Measurements from ENCODE around the gene RNF166.

Gene RNF166

DNA sequence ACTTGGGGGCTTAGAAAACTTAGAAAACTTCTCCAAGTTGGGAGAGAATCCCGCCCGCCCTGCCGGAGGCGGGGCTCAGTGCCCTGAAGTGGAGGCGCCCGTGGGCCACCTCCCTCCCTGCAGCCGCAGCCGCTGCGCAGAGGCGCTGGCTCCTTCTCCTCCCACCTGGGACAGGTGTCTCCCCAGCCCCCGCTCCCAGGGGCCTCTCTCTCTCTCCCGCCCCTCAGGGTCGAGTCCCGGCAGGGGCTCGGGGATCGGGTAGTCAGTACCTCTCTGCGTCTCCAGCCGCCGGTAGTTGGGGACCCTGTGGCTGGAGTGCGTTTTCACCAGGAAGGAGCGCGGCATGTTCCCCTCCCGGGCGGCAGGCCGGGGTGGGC, 20.2 kb downstream of the RNF166 start:
- DNase-seq = no peak
- H3K36me3 ChIP-seq = no peaks in the 10 kb centered on the region
- peaks cover 50% of the 10 kb centered on the region for H3K27me3 ChIP-seq
- H3K4me1 ChIP-seq = no peaks in the 10 kb centered on the region
- TF ChIP-seq, protein P1, sequence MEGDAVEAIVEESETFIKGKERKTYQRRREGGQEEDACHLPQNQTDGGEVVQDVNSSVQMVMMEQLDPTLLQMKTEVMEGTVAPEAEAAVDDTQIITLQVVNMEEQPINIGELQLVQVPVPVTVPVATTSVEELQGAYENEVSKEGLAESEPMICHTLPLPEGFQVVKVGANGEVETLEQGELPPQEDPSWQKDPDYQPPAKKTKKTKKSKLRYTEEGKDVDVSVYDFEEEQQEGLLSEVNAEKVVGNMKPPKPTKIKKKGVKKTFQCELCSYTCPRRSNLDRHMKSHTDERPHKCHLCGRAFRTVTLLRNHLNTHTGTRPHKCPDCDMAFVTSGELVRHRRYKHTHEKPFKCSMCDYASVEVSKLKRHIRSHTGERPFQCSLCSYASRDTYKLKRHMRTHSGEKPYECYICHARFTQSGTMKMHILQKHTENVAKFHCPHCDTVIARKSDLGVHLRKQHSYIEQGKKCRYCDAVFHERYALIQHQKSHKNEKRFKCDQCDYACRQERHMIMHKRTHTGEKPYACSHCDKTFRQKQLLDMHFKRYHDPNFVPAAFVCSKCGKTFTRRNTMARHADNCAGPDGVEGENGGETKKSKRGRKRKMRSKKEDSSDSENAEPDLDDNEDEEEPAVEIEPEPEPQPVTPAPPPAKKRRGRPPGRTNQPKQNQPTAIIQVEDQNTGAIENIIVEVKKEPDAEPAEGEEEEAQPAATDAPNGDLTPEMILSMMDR (IDR thresholded peaks at IDR 0.05; ENCODE audit: low read depth, low read length) = no peak
- peak overlapping the region; percentile 45 for H3K4me3 ChIP-seq (ENCODE audit: low read depth, low read length)
- H3K9me3 ChIP-seq = no peaks in the 10 kb centered on the region

DNA sequence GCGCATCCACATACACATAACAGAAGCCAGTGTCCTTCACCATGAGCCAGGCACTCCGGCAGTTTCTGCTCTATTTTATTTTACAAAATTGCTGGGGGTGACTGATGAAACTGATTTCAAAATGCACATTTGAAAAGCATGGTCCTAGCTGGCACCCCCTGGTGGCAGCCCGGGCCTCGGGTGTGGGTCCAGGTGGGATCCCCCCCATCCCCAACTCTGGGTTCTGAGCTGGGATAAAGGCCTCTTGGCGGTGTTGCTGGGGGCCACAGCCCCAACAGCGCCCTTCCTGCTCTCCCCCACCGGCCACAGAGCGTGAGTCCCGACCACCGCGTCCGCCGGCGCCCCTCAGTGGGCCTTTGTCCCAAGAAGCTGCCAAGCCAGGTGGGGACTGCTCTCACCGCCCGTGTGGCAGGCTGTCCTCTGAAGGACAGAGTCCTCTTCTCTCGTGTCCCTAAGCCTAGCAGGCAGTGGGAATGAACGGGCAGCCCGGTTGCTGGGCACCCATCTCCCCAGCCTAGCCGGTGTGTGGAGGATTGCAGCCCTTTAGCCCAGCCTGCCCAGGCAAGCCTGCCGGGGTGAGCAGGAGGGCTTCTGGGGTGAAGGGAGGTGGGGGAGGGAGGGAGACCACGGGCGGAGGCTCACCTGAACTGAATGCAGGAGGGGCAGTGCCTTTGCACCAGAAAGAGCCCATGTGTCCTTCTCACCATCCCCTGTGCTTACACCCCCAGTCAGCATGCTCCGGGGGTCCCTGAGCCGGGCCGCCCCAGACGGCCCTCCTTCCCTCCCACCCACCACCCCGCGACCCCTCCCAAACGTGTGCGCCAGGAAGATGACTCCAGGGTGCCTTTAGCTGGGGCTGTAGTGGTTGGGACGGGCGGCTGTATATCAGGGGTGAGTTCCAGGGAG, 20.8 kb downstream of the RNF166 start:
- TF ChIP-seq, protein P1 (IDR thresholded peaks at IDR 0.05; ENCODE audit: low read depth, low read length) = peak; percentile 53
- no peaks in the 10 kb centered on the region for H3K36me3 ChIP-seq
- H3K4me3 ChIP-seq (ENCODE audit: low read depth, low read length) = no peak overlapping the region; the same call in 1 of the 2 replicates
- DNase-seq = no peak
- peaks cover 56% of the 10 kb centered on the region for H3K27me3 ChIP-seq
- H3K9me3 ChIP-seq = no peaks in the 10 kb centered on the region
- H3K4me1 ChIP-seq = no peaks in the 10 kb centered on the region

DNA sequence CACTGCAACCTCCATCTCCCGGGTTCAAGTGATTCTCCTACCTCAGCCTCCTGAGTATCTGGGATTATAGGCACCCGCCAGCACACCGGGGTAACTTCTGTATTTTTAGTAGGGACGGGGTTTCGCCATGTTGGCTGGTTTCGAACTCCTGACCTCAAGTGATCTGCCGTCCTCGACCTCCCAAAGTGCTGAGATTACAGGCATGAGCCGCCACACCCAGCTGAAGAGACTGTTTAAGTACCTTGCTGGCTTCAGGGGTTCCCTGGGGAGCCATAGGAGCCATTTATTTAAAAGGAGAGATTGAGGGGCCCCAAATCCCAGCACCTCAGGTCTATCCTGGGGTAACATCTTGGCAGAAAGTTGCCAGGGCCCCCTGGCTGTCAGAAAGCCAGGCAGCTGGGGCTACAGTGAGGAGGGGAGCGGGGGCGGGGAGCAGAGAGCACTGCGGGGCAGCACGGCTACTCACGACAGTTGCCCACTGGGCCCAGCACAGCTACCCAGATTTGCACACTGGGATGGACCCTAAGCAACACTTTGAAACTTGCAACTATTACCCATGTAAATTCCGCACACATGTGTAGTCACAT, 21.5 kb downstream of the RNF166 start:
- TF ChIP-seq, protein P1 (IDR thresholded peaks at IDR 0.05; ENCODE audit: low read depth, low read length) = no peak
- H3K4me1 ChIP-seq = no peaks in the 10 kb centered on the region

DNA sequence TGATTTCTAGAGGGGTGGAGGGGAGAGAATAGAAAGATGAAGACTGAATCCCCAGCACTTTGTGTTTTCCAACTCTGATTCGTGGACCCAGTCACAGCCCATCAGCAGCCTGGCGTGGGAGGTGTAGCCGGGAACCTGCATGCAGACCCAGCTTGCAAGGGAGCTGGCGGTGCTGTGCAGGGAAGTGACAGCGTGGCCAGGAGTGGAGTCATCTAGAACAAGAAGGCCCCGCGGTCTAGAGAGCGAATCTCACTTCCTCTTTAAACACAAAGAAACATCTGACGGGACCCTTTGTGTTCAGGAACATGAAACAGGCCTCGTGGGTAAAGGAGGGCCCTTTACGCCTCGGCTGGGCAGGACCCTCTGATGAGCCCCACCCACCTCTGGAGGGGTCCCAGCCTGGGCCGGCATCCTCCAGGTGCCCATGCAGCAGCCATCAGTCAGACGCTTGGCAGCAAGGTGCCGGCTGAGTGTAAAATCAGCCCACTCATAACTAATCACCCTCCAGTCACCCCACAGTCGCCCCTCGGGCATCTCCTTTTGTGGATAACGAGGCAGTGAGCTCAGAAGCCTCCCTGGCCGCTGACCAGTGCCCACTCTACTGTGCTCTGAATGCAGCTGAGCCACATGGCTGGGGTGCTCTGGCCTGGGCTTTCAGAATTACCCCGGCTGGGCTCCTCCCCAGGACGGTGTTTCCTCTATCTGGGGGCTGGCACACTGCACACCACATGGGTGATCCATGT, 24.3 kb downstream of the RNF166 start:
- TF ChIP-seq, protein P1 (IDR thresholded peaks at IDR 0.05; ENCODE audit: low read depth, low read length) = no peak
- no peaks in the 10 kb centered on the region; the same call in 1 of the 2 replicates for H3K4me1 ChIP-seq

More for the DNA sequence above, 21.5 kb downstream of the RNF166 start:
- no peaks in the 10 kb centered on the region for H3K9me3 ChIP-seq
- H3K27me3 ChIP-seq = peaks cover 56% of the 10 kb centered on the region
- no peak overlapping the region for H3K4me3 ChIP-seq (ENCODE audit: low read depth, low read length)
- H3K36me3 ChIP-seq = no peaks in the 10 kb centered on the region
- DNase-seq = no peak

DNA sequence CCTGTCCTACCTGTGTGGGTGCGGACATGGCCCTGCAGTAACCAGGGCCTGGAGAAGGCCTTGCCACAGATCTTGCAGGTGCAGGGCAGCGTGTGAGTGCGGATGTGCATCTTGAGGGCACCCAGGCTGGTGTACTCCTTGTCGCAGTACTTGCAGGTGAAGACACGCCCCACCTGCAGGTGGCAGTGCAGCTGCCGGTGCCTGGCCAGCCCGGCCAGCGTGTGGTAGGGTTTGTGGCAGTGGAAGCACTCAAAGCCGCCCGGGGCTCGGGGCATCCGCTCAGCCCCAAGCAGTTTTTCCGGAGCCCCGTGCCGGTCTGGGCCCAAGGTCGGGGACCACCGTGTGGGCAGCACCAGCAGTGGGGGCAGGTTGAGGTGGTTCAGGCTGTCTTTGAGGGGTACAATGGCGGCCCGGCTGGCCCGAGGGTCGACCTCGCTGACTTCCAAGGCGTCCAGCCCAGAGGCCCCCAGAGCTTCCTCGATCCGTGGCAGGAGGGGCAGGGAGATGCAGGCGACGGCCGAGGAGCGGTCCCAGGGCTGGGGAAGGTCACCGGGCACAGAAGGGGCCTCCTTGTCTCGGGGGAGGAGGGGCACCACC, 25.0 kb downstream of the RNF166 start:
- TF ChIP-seq, protein P1 (IDR thresholded peaks at IDR 0.05; ENCODE audit: low read depth, low read length) = peak; percentile 46
- DNase-seq = no peak
- H3K36me3 ChIP-seq = no peaks in the 10 kb centered on the region
- no peaks in the 10 kb centered on the region; the same call in 1 of the 2 replicates for H3K4me1 ChIP-seq
- H3K9me3 ChIP-seq = no peaks in the 10 kb centered on the region; the same call in 1 of the 2 replicates
- no peak overlapping the region for H3K4me3 ChIP-seq (ENCODE audit: low read depth, low read length)
- peaks cover 69% of the 10 kb centered on the region for H3K27me3 ChIP-seq

More for the DNA sequence above, 24.3 kb downstream of the RNF166 start:
- DNase-seq = no peak
- no peaks in the 10 kb centered on the region; the same call in 1 of the 2 replicates for H3K9me3 ChIP-seq
- no peaks in the 10 kb centered on the region for H3K36me3 ChIP-seq
- peaks cover 73% of the 10 kb centered on the region for H3K27me3 ChIP-seq
- H3K4me3 ChIP-seq (ENCODE audit: low read depth, low read length) = no peak overlapping the region
